Measurements from ENCODE around the gene SLC12A7. TPM values are rescaled to one million over a fixed set of nuclear protein-coding genes. Genes with fewer than 3 reads are reported as not detected.

Gene SLC12A7
- total and polyA plus RNA-seq, 9 of the 15 experiments (the other 6 are each of a cell fraction or from before 2014, with no cell fraction given), result 0.01 to 3.1 (median 0.56) TPM

DNA sequence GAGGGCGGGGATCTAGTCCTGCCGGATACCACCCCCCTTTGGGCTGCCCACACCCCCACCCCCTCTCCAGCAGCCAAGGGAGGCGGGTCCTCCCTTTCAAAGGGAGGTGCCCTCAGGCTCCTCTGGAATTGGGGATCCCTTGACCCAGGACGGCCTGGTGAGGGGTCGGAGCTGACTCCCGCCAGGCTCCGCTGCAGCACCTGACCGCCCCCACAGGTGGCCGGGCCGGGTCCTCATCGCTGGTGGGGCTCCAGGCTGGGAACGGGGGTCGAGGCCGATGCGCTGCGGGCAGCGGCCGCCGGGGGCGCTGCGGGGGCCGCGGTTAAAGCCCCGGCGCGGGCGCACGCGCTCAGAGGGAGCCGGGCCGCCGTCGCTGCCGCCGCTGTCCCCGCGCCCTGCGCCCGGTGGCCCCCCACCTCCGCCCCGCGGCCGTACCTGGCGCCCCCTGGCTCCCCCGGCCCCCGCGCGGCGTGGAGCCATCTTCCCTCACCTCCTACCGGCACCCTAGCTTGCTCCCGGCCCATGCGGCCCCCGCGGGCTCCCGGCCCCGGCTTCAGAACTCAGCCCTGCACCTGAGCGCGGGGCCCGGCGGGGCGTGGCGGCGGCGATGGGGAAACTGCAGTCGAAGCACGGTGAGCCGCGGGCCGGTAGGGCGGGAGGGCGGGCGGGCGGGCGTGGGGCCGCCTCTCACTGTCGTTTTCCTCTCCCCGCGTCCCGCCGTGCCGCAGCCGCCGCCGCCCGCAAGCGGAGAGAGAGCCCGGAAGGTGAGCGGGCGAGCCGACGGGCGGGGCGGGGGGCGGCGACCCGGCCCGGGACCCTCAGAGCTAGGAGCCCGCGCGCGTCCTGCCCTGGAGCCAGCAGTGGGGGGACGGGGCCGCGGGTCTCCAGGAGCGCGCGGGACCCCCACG, 103.2 kb downstream of the SLC12A7 start, which contains the start of gene NKD2 (continued):
- TF ChIP-seq CTCFL (IDR thresholded peaks at IDR 0.05; ENCODE audit: borderline replicate concordance, insufficient read depth, low read depth, low read length, poor library complexity, severe bottlenecking) (peak; percentile 14), MYC (IDR thresholded peaks at IDR 0.05; ENCODE audit: low read depth, low read length) (0 out of 2 replicates have a peak, but pooled peaks have one; percentile 34), MYC (CRISPR knock-in tag; IDR thresholded peaks at IDR 0.05; ENCODE audit: borderline replicate concordance, low read depth) (no peak), CTCF (IDR thresholded peaks at IDR 0.05 in 2 of 3, conservative IDR thresholded peaks at IDR 0.05 in 1 of 3; ENCODE audit: insufficient read depth in 2 of 3, low read depth in 1 of 3, low read length in 3 of 3) (peak; percentile 52 to 72 (median 54); a peak in 5 of 6 replicates), CXXC5 (CRISPR knock-in tag; IDR thresholded peaks at IDR 0.05) (peak; percentile 41), SREBF2 (CRISPR knock-in tag; IDR thresholded peaks at IDR 0.05) (no peak), NRF1 (conservative IDR thresholded peaks at IDR 0.05 in 1 of 2, IDR thresholded peaks at IDR 0.05 in 1 of 2) (peak in 1 of 2 experiments; percentile 56; a peak in 2 of 4 replicates), ETV5 (CRISPR knock-in tag; IDR thresholded peaks at IDR 0.05; ENCODE audit: low read depth) (no peak), ZNF830 (CRISPR knock-in tag; IDR thresholded peaks at IDR 0.05) (no peak), RBBP5 (IDR thresholded peaks at IDR 0.05; ENCODE audit: borderline replicate concordance, insufficient read depth, low read length, poor library complexity, severe bottlenecking) (no peak)
- TF ChIP-seq, protein P1, sequence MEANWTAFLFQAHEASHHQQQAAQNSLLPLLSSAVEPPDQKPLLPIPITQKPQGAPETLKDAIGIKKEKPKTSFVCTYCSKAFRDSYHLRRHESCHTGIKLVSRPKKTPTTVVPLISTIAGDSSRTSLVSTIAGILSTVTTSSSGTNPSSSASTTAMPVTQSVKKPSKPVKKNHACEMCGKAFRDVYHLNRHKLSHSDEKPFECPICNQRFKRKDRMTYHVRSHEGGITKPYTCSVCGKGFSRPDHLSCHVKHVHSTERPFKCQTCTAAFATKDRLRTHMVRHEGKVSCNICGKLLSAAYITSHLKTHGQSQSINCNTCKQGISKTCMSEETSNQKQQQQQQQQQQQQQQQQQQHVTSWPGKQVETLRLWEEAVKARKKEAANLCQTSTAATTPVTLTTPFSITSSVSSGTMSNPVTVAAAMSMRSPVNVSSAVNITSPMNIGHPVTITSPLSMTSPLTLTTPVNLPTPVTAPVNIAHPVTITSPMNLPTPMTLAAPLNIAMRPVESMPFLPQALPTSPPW (CRISPR knock-in tag; IDR thresholded peaks at IDR 0.05), result peak; percentile 39; the same call in 1 of the 2 replicates
- TF ChIP-seq, protein P2, sequence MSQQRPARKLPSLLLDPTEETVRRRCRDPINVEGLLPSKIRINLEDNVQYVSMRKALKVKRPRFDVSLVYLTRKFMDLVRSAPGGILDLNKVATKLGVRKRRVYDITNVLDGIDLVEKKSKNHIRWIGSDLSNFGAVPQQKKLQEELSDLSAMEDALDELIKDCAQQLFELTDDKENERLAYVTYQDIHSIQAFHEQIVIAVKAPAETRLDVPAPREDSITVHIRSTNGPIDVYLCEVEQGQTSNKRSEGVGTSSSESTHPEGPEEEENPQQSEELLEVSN (IDR thresholded peaks at IDR 0.05; ENCODE audit: borderline replicate concordance in 1 of 2, extremely low read depth in 1 of 2, insufficient read depth in 1 of 2, insufficient read length in 1 of 2, low read depth in 1 of 2, low read length in 1 of 2, poor library complexity in 1 of 2, severe bottlenecking in 1 of 2), result peak; percentile 53 to 94

All from K562 (cell line).